ENCODE measurements around the gene HMHB1. TPM values are rescaled to one million over a fixed set of nuclear protein-coding genes. Genes with fewer than 3 reads are reported as not detected.

HMHB1 gene
- total RNA-seq, 1 experiment from 2014 or later = not detected

DNA sequence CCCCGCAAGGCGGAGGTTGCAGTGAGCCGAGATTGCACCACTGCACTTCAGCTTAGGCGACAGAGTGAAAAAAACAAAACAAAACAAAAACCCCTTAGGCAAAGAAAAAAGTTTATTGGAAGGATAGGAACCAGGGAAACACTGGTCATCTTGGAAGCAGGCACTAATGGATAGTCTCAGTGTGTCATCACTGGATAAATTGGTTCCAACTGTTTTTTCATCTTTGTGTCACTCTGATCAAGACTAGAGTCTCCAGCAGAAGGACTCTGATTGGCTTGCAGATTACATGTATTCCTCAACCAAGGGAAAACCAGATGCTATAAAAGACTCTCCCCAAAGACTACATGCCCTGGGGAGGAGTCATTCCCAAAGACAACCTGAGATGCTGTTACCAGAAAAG lies 35.0 kb upstream of the HMHB1 start:
- no peak overlapping the region for H3K14ac ChIP-seq (ENCODE audit: insufficient read depth, low read length)
- H3K23me2 ChIP-seq (ENCODE audit: insufficient read length, low read depth, low read length, poor library complexity, severe bottlenecking) = no peaks in the 10 kb centered on the region
- H2AK5ac ChIP-seq (ENCODE audit: insufficient read length, low read length) = no peak overlapping the region
- H3K23ac ChIP-seq (ENCODE audit: insufficient read length, low read depth, low read length) = no peak overlapping the region
- Mint-ChIP-seq H3K4me1 (peaks cover 3% of the 10 kb centered on the region in 2 experiments), H3K4me3 (no peak overlapping the region), H3K27ac (no peak overlapping the region), H3K9me3 (no peaks in the 10 kb centered on the region; a peak in 1 of 5 replicates), H3K27me3 (ENCODE audit: low read depth) (no peaks in the 10 kb centered on the region), H3K36me3 (ENCODE audit: insufficient read depth in 1 of 3, low read depth in 3 of 3) (peaks cover 0 to 5% (median 0%) of the 10 kb centered on the region in 3 experiments; a peak in 3 of 7 replicates)
- H3K79me2 ChIP-seq (ENCODE audit: insufficient read depth, low read length) = no peaks in the 10 kb centered on the region
- H4K8ac ChIP-seq (replicated peaks; ENCODE audit: insufficient read length, low read depth, low read length) = no peak overlapping the region
- H2BK20ac ChIP-seq (ENCODE audit: low read depth, low read length, poor library complexity, severe bottlenecking) = no peak overlapping the region
- H3K18ac ChIP-seq (ENCODE audit: insufficient read length, low read depth, low read length) = no peak overlapping the region
- no peaks in the 10 kb centered on the region for H3K9me3 ChIP-seq (ENCODE audit: control insufficient read depth, low read depth, low read length)
- TF ChIP-seq CTCF (conservative IDR thresholded peaks at IDR 0.05) = no peak
- no peak for DNase-seq
- H2BK5ac ChIP-seq (ENCODE audit: insufficient read length, low read length) = no peak overlapping the region
- no peak overlapping the region for H3K27ac ChIP-seq (ENCODE audit: insufficient read length, low read depth, low read length)
- no peak overlapping the region for H3T11ph ChIP-seq (ENCODE audit: low read length)
- no peaks in the 10 kb centered on the region; the same call in 1 of the 2 replicates for H3K4me1 ChIP-seq (ENCODE audit: insufficient read depth, low read length)
- no peak overlapping the region for H2AFZ ChIP-seq (ENCODE audit: low read length)
- H3K27me3 ChIP-seq (ENCODE audit: insufficient read depth, low read length) = no peaks in the 10 kb centered on the region
- no peak overlapping the region for H2BK15ac ChIP-seq (ENCODE audit: low read depth, low read length)
- no peak overlapping the region for H3K4ac ChIP-seq (ENCODE audit: low read depth, low read length)
- H4K5ac ChIP-seq (ENCODE audit: insufficient read length, low read depth, low read length) = no peak overlapping the region
- no CpG with 5 or more reads among the region's 4 CpGs for WGBS (ENCODE audit: extremely low coverage, insufficient read length, low lambda C conversion rate)
- H3K79me1 ChIP-seq (ENCODE audit: insufficient read depth, low read depth, low read length, poor library complexity, severe bottlenecking) = no peaks in the 10 kb centered on the region
- no peak overlapping the region for H3K4me2 ChIP-seq (ENCODE audit: insufficient read depth, insufficient read length, low read length)
- no peak overlapping the region for H3K56ac ChIP-seq (ENCODE audit: insufficient read length, low read depth, low read length)
- no peak overlapping the region for H2BK12ac ChIP-seq (ENCODE audit: insufficient read length, low read depth, low read length)
- H4K20me1 ChIP-seq (ENCODE audit: control insufficient read depth, insufficient read depth, insufficient read length) = no peaks in the 10 kb centered on the region
- no peak overlapping the region for H3K9ac ChIP-seq (ENCODE audit: extremely low read depth, insufficient read length, low read length)
- H2BK120ac ChIP-seq (ENCODE audit: low read depth, low read length, poor library complexity, severe bottlenecking) = no peak overlapping the region
- H4K91ac ChIP-seq (ENCODE audit: insufficient read length, low read depth, low read length) = no peak overlapping the region

Measured in H9 (cell line).